Activated CD4-positive, alpha-beta memory T cell treated with anti-CD3 and anti-CD28 coated beads, Interleukin-2, amount 10 ng/mL, durations not matched to agents 7 days and 5 days (primary cell): ENCODE data around the gene EPHB1. TPM values are rescaled to one million over a fixed set of nuclear protein-coding genes. Genes with fewer than 3 reads are reported as not detected.

Experiments
- CTCF ChIA-PET: fragments of 350-600 bp; sonication (Branson Sonifier 250); formaldehyde crosslinking; loops from one replicate; lab custom pipeline; 2021; ENCODE audit warnings: antibody characterized with exemption, inconsistent platforms; lab: Charles Lee
- POLR2A ChIA-PET: fragments of 350-600 bp; sonication (Branson Sonifier 250); formaldehyde crosslinking; loops from one replicate; lab custom pipeline; 2021; ENCODE audit warnings: antibody characterized with exemption; lab: Charles Lee
- DNase-seq: peaks from one replicate; pipeline ENCODE4 v3.0.0-alpha.2; 2020
- H3K27ac Mint-ChIP-seq: one replicate; pipeline ENCODE4 v1.8.0; 2021; ENCODE audit warnings: mild to moderate bottlenecking, mixed read lengths
- H3K27me3 Mint-ChIP-seq: one replicate; pipeline ENCODE4 v1.8.0; 2021; ENCODE audit warnings: mixed read lengths
- H3K36me3 Mint-ChIP-seq: one replicate; pipeline ENCODE4 v1.8.0; 2021; ENCODE audit warnings: low read depth, mixed read lengths
- H3K4me1 Mint-ChIP-seq: one replicate; pipeline ENCODE4 v1.8.0; 2021; ENCODE audit warnings: mixed read lengths
- H3K4me3 Mint-ChIP-seq: one replicate; pipeline ENCODE4 v1.8.0; 2021; ENCODE audit warnings: mild to moderate bottlenecking, mixed read lengths
- H3K9me3 Mint-ChIP-seq: one replicate; pipeline ENCODE4 v1.8.0; 2021; ENCODE audit warnings: mixed read lengths
- total RNA-seq, 2 experiments: library from RNA; stranded (reverse); gene quantifications; one replicate each; pipeline ENCODE4 v1.2.3, GENCODE V29; 2021

Gene EPHB1
- total RNA-seq, 2 experiments from 2014 or later = 0.80 to 1.2 TPM

DNA sequence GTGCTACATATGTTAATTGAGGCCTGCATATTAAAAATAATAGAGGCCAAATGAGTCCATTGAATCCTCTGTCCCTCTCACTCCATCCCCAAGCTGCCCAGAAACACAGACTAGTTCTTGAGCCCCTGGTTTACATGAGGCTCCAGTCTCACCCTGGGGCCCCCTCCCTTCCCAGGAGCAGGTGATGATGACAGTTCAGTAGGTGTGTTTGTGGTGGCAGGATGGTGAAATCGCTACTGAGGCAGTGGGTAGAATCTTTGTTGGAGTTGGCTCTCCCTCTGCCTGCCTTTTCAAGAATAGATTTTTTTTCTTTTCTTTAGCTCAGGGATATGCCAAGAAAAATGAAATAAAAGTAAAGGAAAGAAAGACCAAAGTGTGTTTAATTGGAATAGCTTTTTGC, 288.7 kb downstream of the EPHB1 start:
- no peaks in the 10 kb centered on the region for H3K9me3 Mint-ChIP-seq
- DNase-seq = no peak
- no peaks in the 10 kb centered on the region for H3K36me3 Mint-ChIP-seq
- H3K27me3 Mint-ChIP-seq = no peaks in the 10 kb centered on the region
- ChIA-PET CTCF (no interaction called here), POLR2A (no interaction called here)
- no peaks in the 10 kb centered on the region for H3K4me1 Mint-ChIP-seq
- no peak overlapping the region for H3K4me3 Mint-ChIP-seq
- H3K27ac Mint-ChIP-seq = no peak overlapping the region

- Mint-ChIP-seq H3K4me1 (no peaks in the 10 kb centered on the region), H3K36me3 (no peaks in the 10 kb centered on the region)
Observed at GRCh38 chr3:135084405-135084804, 289.3 kb downstream of the EPHB1 start.

DNA sequence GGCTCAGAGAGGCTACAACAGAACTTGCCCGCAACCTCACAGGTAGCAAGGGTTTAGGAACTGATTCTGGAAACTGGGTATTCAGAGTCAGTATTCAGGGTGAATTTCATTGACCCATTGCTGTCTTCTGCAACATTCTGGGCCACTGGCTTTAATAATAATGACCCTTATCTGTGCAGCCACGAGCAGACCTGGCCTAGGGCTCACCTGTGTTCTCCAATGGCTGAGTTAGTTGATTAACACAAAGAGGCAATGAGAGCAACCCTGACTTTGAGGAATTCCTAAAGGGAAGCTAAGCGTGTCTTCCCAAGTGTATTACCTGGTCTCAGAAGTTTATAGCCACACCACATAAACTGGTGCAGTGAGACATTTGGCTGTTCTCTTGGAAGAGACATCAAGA, 289.9 kb downstream of the EPHB1 start:
- CTCF ChIA-PET = no interaction called here
- DNase-seq = no peak
- Mint-ChIP-seq H3K36me3 (no peaks in the 10 kb centered on the region), H3K4me1 (no peaks in the 10 kb centered on the region), H3K4me3 (no peak overlapping the region), H3K27ac (no peak overlapping the region), H3K27me3 (no peaks in the 10 kb centered on the region), H3K9me3 (no peaks in the 10 kb centered on the region)
- POLR2A ChIA-PET = no interaction called here

More at GRCh38 chr3:135084405-135084804, 289.3 kb downstream of the EPHB1 start:
- H3K9me3 Mint-ChIP-seq = no peaks in the 10 kb centered on the region
- H3K4me3 Mint-ChIP-seq = no peak overlapping the region
- CTCF ChIA-PET = no interaction called here
- POLR2A ChIA-PET = no interaction called here
- no peak overlapping the region for H3K27ac Mint-ChIP-seq
- H3K27me3 Mint-ChIP-seq = no peaks in the 10 kb centered on the region
- no peak for DNase-seq

DNA sequence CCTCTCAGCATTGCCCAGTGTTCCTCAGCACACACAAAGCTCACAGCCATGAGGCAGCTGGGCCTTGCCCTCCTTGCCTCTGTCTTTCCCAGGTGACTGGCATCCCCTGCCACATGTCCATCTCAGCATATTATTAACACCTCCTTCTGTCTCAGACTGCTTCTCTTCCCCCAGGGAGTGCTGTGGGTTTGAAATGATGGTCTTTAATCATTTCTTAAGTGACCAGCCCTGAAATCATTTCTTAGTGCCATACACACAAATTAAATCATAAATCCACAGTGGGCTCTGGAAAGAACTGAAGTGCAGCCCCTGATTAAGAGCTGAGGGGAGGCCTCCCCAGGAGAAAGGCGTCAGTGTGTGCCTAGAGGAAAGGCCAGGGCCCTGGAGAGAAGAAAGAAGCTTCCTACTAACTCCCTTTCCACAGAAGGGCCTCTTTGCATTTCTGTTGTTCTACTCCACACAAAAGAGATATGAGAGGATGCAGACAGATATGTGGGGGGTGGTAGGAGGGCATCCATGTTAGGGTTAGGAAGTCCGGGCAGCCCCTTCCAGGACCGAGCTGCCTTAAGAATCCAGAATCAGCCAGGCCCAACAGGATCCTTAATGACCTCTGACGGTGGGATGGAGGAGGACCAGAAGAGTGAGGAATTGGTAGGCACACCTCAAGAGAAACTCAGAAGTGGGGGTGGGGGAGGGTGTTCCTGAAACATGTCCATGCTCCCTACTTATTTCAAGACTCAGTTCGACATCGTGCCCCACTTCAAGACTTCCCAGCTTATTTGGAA, 290.8 kb downstream of the EPHB1 start:
- no peaks in the 10 kb centered on the region for H3K9me3 Mint-ChIP-seq
- ChIA-PET CTCF (no interaction called here), POLR2A (no interaction called here)

GRCh38 chr3:135087782-135088181, 292.7 kb downstream of the EPHB1 start:
- Mint-ChIP-seq H3K36me3 (no peaks in the 10 kb centered on the region), H3K4me3 (no peak overlapping the region), H3K9me3 (no peaks in the 10 kb centered on the region), H3K27ac (no peak overlapping the region), H3K4me1 (no peaks in the 10 kb centered on the region), H3K27me3 (no peaks in the 10 kb centered on the region)
- no peak for DNase-seq
- ChIA-PET POLR2A (no interaction called here), CTCF (no interaction called here)

More for the DNA sequence above, 290.8 kb downstream of the EPHB1 start:
- Mint-ChIP-seq H3K27ac (no peak overlapping the region), H3K27me3 (no peaks in the 10 kb centered on the region), H3K4me3 (no peak overlapping the region), H3K36me3 (no peaks in the 10 kb centered on the region), H3K4me1 (no peaks in the 10 kb centered on the region)
- DNase-seq = no peak

DNA sequence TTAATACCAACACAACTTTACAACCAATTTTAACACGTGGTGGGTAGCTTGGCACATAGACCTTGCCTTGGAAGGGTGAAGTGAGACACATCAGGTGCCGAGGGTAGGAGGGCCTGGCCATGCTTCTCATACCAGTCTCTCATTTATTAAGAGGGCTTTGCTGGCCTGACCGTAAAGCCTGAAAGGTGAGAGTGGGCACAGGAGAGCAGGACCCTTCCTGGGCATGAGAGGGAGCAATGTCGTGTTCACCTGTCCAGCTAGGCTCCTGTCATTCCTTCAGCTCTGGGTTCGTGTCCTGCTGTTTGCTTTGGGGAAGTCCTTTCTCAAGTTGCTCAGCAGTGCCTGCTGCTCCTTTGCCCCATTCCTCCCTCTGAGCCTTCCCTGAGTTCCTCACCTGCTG, 294.4 kb downstream of the EPHB1 start:
- H3K27ac Mint-ChIP-seq = no peak overlapping the region
- ChIA-PET CTCF (no interaction called here), POLR2A (no interaction called here)
- no peak for DNase-seq
- no peak overlapping the region for H3K4me3 Mint-ChIP-seq
- no peaks in the 10 kb centered on the region for H3K36me3 Mint-ChIP-seq
- no peaks in the 10 kb centered on the region for H3K9me3 Mint-ChIP-seq
- no peaks in the 10 kb centered on the region for H3K27me3 Mint-ChIP-seq
- H3K4me1 Mint-ChIP-seq = no peaks in the 10 kb centered on the region

DNA sequence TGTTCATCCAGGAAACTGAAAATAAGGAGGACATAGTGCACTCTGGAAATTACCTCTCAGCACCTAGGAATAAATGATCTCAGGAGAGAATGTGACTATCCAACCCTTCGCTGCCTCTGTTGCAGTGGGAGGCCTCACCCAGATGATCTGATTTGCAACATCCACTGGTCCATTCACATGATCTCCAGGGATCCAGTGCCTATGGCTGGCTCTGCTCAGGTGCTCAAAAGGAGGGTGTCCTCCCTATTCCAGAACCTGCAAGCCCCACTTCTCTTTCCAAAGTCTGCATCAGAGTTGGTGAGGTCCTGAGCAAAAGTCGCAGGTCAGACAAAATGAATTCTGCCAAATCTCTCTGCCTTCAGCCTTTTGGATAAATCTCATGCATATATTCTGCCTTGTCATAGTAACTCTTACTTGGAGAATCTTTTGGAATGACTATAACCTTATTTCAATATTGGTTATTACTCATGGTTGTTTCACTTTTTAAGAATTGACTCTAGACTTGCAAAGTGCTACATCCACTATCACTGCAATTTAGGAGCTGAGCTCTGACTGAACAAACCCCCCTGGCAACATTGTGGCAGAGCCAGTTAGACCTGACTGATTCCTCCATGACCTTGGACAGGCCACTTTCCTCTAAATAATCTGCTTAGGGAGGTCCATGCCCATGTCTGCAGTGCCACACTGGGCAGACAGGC, 295.1 kb downstream of the EPHB1 start:
- no peaks in the 10 kb centered on the region for H3K27me3 Mint-ChIP-seq
- ChIA-PET CTCF (no interaction called here), POLR2A (no interaction called here)

DNA sequence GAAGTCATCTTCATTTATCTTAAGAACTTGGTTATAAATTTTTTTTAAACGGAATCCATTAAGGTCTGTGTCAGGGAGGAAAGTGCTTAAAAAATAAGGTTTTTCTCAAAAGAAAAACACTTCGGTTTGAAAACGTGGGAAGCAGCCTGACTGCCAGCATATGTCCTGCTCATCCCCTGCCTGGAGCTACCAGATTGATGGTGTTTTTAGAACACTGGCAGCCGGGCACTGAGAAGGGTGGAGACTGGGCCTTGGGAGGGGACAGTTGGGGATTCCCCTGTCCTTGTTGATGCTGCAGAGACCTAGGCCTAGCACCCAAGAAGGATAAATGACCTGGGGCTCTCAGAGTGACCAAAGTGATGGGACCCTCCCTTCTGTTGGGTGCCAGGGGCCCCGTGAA, 296.9 kb downstream of the EPHB1 start:
- ChIA-PET POLR2A (no interaction called here), CTCF (no interaction called here)
- Mint-ChIP-seq H3K36me3 (no peaks in the 10 kb centered on the region), H3K27ac (no peak overlapping the region), H3K27me3 (no peaks in the 10 kb centered on the region), H3K4me3 (no peak overlapping the region), H3K4me1 (no peaks in the 10 kb centered on the region), H3K9me3 (no peaks in the 10 kb centered on the region)
- no peak for DNase-seq

More for the DNA sequence above, 295.1 kb downstream of the EPHB1 start:
- H3K4me3 Mint-ChIP-seq = no peak overlapping the region
- H3K36me3 Mint-ChIP-seq = no peaks in the 10 kb centered on the region
- no peaks in the 10 kb centered on the region for H3K4me1 Mint-ChIP-seq
- H3K27ac Mint-ChIP-seq = no peak overlapping the region
- DNase-seq = no peak
- no peaks in the 10 kb centered on the region for H3K9me3 Mint-ChIP-seq

- Mint-ChIP-seq H3K27me3 (no peaks in the 10 kb centered on the region), H3K9me3 (no peaks in the 10 kb centered on the region), H3K4me1 (no peaks in the 10 kb centered on the region), H3K4me3 (no peak overlapping the region), H3K36me3 (no peaks in the 10 kb centered on the region), H3K27ac (no peak overlapping the region)
- CTCF ChIA-PET = no interaction called here
- no peak for DNase-seq
- POLR2A ChIA-PET = no interaction called here
Observed at GRCh38 chr3:135093121-135093520, 298.1 kb downstream of the EPHB1 start.

DNA sequence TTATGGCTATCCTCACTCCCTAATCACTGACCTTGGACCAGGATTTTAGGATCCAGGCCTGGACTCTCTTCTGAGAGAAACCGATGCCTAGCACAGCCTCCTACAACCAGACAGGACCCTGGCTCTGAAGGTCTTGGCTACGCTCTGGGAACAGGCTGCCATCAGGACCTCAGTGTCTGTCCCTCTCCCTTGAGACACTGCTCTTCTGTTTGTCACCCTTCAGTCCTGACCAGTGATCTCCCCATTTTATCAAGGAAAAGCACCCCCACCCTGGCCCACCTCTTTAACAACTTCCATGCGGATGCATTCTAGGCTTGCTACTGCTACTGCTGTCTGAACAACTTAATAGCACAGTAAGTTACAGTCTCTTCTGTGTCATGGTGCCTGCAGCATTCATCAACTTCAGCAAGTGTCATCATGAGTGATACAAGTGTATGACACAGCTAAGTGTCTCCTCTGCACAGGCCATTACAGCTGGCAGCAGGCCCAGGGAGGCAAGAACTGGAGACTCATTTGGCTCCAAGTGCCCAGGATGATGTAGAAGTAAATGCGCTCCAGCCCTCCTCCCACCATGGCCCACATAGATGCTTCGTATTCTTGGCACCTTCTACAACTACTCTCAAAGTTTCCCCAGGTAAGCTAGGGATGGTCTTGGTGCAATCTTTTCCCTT, 302.4 kb downstream of the EPHB1 start:
- CTCF ChIA-PET = no interaction called here
- no peak overlapping the region for H3K4me3 Mint-ChIP-seq
- H3K36me3 Mint-ChIP-seq = no peaks in the 10 kb centered on the region
- no peaks in the 10 kb centered on the region for H3K27me3 Mint-ChIP-seq
- H3K4me1 Mint-ChIP-seq = no peaks in the 10 kb centered on the region
- DNase-seq = no peak
- POLR2A ChIA-PET = no interaction called here
- H3K9me3 Mint-ChIP-seq = no peaks in the 10 kb centered on the region
- no peak overlapping the region for H3K27ac Mint-ChIP-seq

DNA sequence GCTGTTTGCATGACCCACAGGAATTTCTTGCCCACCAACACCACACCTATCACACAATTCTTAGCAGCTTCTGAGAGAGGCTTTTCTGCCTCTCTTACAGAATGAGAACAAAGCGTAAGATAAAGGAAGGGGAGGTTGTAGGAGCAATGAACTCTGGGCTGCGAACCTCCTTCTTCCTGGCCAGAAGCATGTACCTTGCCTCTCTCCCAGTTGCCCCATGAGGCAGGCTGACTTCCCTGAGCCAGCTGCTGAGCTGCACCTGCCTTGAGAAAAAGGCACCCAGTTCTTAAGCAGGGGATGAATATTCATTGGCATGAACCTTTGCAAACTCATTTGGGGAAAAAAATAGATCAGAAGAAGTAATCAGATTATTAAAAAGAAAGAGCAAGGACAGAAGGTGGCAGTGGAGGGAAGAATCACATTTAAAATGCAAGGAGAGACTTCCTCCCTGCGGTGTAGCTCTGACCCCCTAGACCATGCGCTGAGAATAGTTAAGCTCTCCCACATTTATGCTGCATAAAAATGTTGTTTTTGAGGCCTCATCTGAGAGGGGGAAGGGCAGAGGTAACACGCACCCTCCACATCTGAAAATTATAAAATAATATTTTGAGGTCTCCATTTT, 304.8 kb downstream of the EPHB1 start:
- no peak for DNase-seq
- Mint-ChIP-seq H3K27me3 (no peaks in the 10 kb centered on the region), H3K36me3 (no peaks in the 10 kb centered on the region), H3K9me3 (no peaks in the 10 kb centered on the region), H3K4me3 (no peak overlapping the region), H3K27ac (no peak overlapping the region), H3K4me1 (no peaks in the 10 kb centered on the region)
- ChIA-PET CTCF (no interaction called here), POLR2A (no interaction called here)

DNA sequence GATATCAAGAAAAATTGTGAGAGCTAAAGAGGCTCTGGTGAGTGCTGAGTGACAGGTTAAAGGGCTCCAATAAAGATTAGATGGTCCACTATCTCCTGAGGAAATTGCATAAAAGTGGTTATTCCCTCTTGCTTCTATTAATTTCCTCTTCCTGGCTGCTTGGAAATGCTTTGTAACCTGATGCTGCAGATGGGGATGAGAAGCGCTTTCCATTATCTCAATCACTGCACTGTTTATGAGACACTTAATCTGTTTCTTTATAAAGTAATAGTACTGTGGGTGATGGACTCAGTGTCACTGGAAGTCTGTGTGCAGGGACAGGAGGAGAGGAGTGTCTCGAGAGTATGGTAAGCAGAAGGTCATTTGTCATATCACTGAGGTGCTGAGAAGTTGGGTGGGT, 305.3 kb downstream of the EPHB1 start:
- H3K4me1 Mint-ChIP-seq = no peaks in the 10 kb centered on the region
- no peaks in the 10 kb centered on the region for H3K36me3 Mint-ChIP-seq
- DNase-seq = no peak
- POLR2A ChIA-PET = no interaction called here
- no peak overlapping the region for H3K4me3 Mint-ChIP-seq
- H3K27me3 Mint-ChIP-seq = no peaks in the 10 kb centered on the region
- H3K27ac Mint-ChIP-seq = no peak overlapping the region
- CTCF ChIA-PET = no interaction called here
- H3K9me3 Mint-ChIP-seq = peaks cover 2% of the 10 kb centered on the region

DNA sequence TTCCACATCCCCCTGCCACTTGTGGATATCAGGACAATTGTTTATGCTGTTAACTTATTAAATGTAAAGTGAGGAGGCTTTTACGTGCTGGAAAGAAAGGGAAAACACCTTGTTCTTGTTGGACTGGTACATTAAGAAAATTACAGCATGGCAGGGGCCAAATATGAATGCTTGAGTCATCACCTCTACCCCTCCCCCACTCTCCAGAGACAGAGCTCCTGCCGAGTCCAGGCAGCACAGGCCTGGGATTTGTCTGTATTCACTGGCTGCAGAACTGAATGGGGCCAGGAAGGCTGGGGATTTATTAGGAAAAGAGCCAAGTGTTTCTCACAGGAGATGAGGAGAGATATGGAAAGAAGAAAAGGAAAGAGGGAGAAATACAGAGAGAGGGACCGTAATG, 308.9 kb downstream of the EPHB1 start:
- Mint-ChIP-seq H3K27me3 (no peaks in the 10 kb centered on the region), H3K27ac (no peak overlapping the region)
- POLR2A ChIA-PET = no interaction called here

More for the DNA sequence above, 308.9 kb downstream of the EPHB1 start:
- CTCF ChIA-PET = no interaction called here
- H3K4me3 Mint-ChIP-seq = no peak overlapping the region
- no peak for DNase-seq
- H3K4me1 Mint-ChIP-seq = no peaks in the 10 kb centered on the region
- peaks cover 2% of the 10 kb centered on the region for H3K9me3 Mint-ChIP-seq
- H3K36me3 Mint-ChIP-seq = no peaks in the 10 kb centered on the region
